ENCODE measurements around the gene TWF2. TPM values are rescaled to one million over a fixed set of nuclear protein-coding genes. Genes with fewer than 3 reads are reported as not detected.

Gene TWF2
- 93.5 and 125 TPM in 2 replicates for total RNA-seq

GRCh38 chr3:52238761-52239701 is at the start of gene TWF2:
Gene TWF2 (minus strand): TSS chr3:52239158. CDS start chr3:52239016, 142 bp downstream.

GRCh38 chr3:52278510-52279069 is 39.6 kb upstream of the TWF2 start, which contains the start of gene WDR82:
Gene WDR82 (minus strand): TSS chr3:52278649. CDS start chr3:52278361, 288 bp downstream.

DNA sequence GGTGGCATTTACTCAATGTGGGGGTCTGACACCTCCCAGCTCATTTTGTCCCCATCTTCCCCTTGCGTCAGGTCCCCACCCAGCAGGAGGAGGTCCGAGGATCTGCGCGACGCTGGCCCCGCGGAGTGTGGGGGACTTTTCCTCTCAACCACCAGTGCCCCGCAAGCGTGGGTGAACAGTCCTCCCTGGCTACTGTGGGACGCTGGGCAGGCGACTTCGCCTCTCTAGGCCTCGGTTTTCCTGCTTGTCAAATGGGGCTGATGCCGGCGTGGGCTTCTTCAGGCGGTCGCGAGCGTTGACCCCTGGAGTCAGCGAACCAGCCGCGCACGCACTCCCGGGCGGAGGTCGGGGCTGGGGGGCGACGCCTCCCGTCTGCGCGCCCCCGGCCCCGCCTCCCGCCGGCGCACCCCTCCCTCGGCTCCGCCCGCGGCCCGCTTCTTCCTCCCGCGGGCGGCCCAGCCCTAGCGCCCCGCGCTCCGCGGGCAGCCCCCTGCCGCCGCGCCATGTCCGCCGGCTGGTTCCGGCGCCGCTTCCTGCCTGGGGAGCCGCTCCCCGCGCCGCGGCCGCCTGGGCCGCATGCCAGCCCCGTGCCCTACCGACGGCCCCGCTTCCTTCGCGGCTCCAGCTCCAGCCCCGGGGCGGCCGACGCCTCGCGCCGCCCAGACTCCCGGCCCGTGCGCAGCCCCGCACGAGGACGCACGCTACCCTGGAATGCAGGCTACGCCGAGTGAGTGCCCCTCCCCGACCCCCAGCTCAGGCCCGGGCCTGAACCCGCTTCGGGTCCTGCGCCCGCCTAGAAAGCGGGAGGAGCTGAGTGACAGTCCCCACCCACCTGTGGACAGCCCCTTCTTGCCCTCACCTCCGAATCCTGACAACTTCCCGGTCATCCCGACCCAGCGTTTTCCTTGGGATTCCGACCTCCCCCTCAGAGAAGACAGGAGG is 6.6 kb upstream of the TWF2 start, which contains the start of gene PPM1M:
Gene PPM1M, plus strand, starts transcription at position 438 of the 942 bp plus-strand sequence. Its CDS starts 66 bp downstream, at position 504.

GRCh38 chr3:52225452-52226228 is 13.3 kb downstream of the TWF2 start, which contains the start of gene TLR9:
Gene TLR9 (minus strand): TSS chr3:52225645. CDS start chr3:52225529, 116 bp downstream.

GRCh38 chr3:52197842-52198625 is 40.9 kb downstream of the TWF2 start, which contains the start of gene ALAS1:
Gene ALAS1 (plus strand): TSS chr3:52198160. CDS start chr3:52199242, 1,082 bp downstream.

Other genes with a start within 250 kb of the TWF2 start
- gene RPL29, start 243.3 kb downstream of the TWF2 start, total RNA-seq, result 1,174 and 1,234 TPM in 2 replicates
- 8.1 and 8.3 TPM in 2 replicates for gene DUSP7, start 182.6 kb downstream of the TWF2 start, total RNA-seq
- gene POC1A, start 84.7 kb downstream of the TWF2 start, total RNA-seq, result 3.4 and 3.8 TPM in 2 replicates
- 37.6 and 37.9 TPM in 2 replicates for gene ALAS1, start 41.0 kb downstream of the TWF2 start, total RNA-seq
- gene TLR9, start 13.5 kb downstream of the TWF2 start, total RNA-seq, result not detected in 2 replicates
- gene PPM1M, start 6.6 kb upstream of the TWF2 start, total RNA-seq, result 13.0 and 16.6 TPM in 2 replicates
- gene WDR82, start 39.5 kb upstream of the TWF2 start, total RNA-seq, result 77.4 and 96.0 TPM in 2 replicates
- gene GLYCTK, start 48.7 kb upstream of the TWF2 start, total RNA-seq, result 24.4 and 29.6 TPM in 2 replicates
- 2.1 and 2.2 TPM in 2 replicates for gene DNAH1, start 77.2 kb upstream of the TWF2 start, total RNA-seq
- 68.8 and 69.4 TPM in 2 replicates for gene BAP1, start 170.8 kb upstream of the TWF2 start, total RNA-seq
- 4.7 and 5.0 TPM in 2 replicates for gene PHF7, start 171.5 kb upstream of the TWF2 start, total RNA-seq
- gene SEMA3G, start 205.9 kb upstream of the TWF2 start, total RNA-seq, result 34.9 and 59.4 TPM in 2 replicates
- not detected in 2 replicates for gene TNNC1, start 214.9 kb upstream of the TWF2 start, total RNA-seq
- gene NISCH, start 216.4 kb upstream of the TWF2 start, total RNA-seq, result 31.1 and 44.2 TPM in 2 replicates